ENCODE measurements around the gene NECTIN1.
"Not testable (repeated sequence)": the region's sequence is repeated elsewhere in the genome, so short reads cannot be mapped to it uniquely, and the experiment has no call there.

GRCh38 chr11:119595941-119596340 is 133.1 kb downstream of the NECTIN1 start:
- not testable (repeated sequence) for TF ChIP-seq CTCF (IDR thresholded peaks at IDR 0.05; ENCODE audit: insufficient read depth, low read length, poor library complexity, severe bottlenecking); EZH2phosphoT487 (conservative IDR thresholded peaks at IDR 0.05; ENCODE audit: low read length)
